ENCODE measurements around the gene FERMT1.

DNA sequence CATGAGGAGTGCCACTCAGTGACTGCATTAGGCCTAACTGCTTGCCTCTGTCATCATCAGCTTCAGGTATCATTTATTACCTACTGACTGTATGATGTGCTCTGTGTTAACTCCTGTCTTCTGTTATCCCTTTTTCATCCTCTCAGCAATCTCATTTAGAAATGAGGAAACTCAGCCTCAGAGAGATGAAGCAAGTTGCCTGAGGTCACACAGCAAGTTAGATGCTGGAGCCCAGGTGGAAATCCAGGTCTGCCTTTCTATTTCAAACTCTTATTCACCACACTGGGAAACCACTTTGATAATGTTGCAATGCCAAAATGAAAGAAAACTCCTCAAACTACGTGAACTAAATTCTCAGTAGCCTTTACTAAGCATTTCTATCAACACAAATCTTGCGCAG, 1.3 kb downstream of the FERMT1 start:
- no peak for TF ChIP-seq POLR2A (IDR thresholded peaks at IDR 0.05)
- TF ChIP-seq, protein P1, sequence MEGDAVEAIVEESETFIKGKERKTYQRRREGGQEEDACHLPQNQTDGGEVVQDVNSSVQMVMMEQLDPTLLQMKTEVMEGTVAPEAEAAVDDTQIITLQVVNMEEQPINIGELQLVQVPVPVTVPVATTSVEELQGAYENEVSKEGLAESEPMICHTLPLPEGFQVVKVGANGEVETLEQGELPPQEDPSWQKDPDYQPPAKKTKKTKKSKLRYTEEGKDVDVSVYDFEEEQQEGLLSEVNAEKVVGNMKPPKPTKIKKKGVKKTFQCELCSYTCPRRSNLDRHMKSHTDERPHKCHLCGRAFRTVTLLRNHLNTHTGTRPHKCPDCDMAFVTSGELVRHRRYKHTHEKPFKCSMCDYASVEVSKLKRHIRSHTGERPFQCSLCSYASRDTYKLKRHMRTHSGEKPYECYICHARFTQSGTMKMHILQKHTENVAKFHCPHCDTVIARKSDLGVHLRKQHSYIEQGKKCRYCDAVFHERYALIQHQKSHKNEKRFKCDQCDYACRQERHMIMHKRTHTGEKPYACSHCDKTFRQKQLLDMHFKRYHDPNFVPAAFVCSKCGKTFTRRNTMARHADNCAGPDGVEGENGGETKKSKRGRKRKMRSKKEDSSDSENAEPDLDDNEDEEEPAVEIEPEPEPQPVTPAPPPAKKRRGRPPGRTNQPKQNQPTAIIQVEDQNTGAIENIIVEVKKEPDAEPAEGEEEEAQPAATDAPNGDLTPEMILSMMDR (IDR thresholded peaks at IDR 0.05) = no peak
- TF ChIP-seq POLR2AphosphoS5 (IDR thresholded peaks at IDR 0.05) = no peak
- TF ChIP-seq EP300 (IDR thresholded peaks at IDR 0.05) = no peak

Data from sigmoid colon (tissue), 4 donors.